Omental fat pad (tissue), 4 donors: Measurements from ENCODE around the gene FADS1. TPM values are rescaled to one million over a fixed set of nuclear protein-coding genes. Genes with fewer than 3 reads are reported as not detected.

ENCODE experiments used
- ATAC-seq: fragments of 150-250 bp; one replicate; pipeline ENCODE4 v1.9.1; 2016; ENCODE audit warnings: mild to moderate bottlenecking, moderate library complexity; ENCODE audit not compliant: low FRiP score
- DNase-seq: peaks from one replicate; pipeline ENCODE4 v3.0.0-alpha.2; 2019; ENCODE audit warnings: low spot score
- total RNA-seq, 4 donors: library from RNA; depleted of rRNA; stranded (reverse); fragments of >200 nt; gene quantifications; one replicate each; pipeline ENCODE4 v1.1.0, GENCODE V29; 2016
- TF ChIP-seq, protein P1 (sequence below), 3 donors: fragments of 450-650 bp; IDR thresholded peaks; one replicate each; pipeline ENCODE4 v1.5.1; 2016 to 2017; ENCODE audit warnings: antibody characterized with exemption in 3 of 3, mild to moderate bottlenecking in 3 of 3, moderate library complexity in 2 of 3

The FADS1 gene
- total RNA-seq, 4 donors from 2014 or later, result 20.1 to 49.1 (median 22.0) TPM

DNA sequence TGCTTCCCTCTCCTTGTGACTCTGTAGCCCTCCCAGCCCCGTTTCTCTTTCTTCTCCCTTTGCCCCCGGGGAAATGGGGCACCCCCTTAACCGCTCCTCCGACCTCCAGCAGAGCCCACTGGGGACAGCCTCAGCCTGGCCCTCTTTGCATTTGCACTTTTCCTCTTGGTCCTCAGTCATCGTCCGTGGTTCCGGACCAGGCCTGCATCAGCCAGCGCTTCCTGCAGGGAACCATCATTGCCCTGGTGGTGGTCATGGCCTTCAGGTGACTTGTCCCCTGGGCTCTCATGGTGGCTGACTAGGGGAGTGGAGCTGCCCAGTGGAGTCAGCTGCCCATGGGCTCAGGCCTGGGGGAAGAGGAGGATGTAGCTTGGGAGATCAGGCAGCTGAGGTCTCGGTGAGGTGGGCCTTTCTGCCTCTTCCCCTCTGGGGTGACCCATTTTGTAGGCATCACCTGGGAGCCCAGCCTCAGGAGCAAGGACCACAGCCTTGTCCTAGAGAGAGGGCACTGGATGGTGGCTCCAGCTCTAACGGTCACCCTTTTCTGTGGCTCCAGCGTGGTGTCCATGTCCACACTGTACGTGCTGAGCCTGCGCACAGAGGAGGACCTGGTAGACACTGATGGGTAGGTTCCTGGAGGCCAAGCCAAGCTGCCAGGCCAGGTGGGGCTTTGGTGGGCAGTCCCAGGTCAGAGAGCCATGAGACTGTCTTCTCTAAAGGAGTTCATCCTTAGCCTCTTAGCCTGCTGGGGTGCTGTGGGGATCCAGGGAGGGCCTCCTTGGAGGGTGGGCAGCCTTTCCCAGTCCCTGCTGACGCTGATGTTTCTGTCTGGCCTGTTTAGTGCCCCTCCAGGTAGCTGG is 36.9 kb downstream of the FADS1 start:
- ATAC-seq, result no peak
- TF ChIP-seq, protein P1, sequence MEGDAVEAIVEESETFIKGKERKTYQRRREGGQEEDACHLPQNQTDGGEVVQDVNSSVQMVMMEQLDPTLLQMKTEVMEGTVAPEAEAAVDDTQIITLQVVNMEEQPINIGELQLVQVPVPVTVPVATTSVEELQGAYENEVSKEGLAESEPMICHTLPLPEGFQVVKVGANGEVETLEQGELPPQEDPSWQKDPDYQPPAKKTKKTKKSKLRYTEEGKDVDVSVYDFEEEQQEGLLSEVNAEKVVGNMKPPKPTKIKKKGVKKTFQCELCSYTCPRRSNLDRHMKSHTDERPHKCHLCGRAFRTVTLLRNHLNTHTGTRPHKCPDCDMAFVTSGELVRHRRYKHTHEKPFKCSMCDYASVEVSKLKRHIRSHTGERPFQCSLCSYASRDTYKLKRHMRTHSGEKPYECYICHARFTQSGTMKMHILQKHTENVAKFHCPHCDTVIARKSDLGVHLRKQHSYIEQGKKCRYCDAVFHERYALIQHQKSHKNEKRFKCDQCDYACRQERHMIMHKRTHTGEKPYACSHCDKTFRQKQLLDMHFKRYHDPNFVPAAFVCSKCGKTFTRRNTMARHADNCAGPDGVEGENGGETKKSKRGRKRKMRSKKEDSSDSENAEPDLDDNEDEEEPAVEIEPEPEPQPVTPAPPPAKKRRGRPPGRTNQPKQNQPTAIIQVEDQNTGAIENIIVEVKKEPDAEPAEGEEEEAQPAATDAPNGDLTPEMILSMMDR (IDR thresholded peaks at IDR 0.05), result no peak
- DNase-seq, result no peak

DNA sequence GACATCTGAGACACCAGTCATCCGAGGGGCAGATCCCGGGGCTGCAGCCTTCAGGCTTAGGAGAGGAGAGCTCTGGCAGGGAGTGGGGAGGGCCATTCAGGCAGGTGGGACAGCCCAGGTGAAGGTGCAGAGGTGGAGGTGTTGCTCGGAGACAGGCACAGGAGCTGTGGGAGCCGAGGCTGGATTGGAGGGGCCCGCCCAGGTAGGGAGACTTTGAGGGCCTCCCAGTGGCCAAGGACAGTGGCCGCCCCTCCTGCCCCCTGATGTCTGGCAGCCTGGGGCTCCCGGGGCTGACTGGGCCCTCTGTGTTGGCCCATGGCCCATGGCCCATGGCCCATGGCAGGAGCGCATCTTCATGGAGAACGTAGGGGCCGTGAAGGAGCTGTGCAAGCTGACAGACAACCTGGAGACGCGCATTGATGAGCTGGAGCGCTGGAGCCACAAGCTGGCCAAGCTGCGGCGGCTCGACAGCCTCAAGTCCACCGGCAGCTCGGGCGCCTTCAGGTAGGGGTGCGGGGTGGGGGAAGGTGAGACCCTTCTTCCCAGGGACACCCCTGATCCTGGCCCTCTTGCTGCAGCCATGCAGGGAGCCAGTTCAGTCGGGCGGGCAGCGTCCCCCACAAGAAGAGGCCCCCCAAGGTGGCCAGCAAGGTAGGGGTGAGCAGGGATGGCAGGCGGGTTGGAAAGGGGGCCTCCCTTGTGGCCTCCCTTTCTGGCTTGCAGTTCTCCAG is 37.7 kb downstream of the FADS1 start:
- DNase-seq (no peak), ATAC-seq (no peak)

DNA sequence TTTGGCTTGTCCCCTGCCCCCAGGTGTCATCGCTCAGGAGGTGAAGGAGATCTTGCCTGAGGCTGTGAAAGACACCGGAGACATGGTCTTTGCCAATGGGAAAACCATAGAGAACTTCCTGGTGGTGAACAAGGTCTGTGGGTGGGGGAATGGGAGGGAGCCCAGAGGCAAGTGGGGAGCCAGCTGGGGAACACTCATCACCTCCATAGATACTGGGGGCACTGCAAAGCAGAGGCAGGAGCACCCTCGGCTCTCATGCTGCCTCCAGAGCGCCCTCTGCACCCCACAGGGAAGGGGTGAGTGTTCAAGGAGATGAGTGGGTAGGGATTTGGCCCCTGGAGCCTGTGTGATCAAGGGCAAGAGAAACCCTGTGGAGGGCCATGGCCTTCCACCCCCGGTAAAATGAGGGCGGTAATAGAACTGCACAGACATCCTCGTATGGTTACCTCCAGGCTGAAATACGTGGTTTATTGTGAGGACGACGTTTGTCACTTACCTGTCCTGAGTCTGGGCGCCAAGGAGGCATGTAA is 38.4 kb downstream of the FADS1 start:
- TF ChIP-seq, protein P1 (IDR thresholded peaks at IDR 0.05), result no peak
- DNase-seq, result no peak
- ATAC-seq, result no peak

More for the DNA sequence above, 37.7 kb downstream of the FADS1 start:
- TF ChIP-seq, protein P1 (IDR thresholded peaks at IDR 0.05), result no peak

DNA sequence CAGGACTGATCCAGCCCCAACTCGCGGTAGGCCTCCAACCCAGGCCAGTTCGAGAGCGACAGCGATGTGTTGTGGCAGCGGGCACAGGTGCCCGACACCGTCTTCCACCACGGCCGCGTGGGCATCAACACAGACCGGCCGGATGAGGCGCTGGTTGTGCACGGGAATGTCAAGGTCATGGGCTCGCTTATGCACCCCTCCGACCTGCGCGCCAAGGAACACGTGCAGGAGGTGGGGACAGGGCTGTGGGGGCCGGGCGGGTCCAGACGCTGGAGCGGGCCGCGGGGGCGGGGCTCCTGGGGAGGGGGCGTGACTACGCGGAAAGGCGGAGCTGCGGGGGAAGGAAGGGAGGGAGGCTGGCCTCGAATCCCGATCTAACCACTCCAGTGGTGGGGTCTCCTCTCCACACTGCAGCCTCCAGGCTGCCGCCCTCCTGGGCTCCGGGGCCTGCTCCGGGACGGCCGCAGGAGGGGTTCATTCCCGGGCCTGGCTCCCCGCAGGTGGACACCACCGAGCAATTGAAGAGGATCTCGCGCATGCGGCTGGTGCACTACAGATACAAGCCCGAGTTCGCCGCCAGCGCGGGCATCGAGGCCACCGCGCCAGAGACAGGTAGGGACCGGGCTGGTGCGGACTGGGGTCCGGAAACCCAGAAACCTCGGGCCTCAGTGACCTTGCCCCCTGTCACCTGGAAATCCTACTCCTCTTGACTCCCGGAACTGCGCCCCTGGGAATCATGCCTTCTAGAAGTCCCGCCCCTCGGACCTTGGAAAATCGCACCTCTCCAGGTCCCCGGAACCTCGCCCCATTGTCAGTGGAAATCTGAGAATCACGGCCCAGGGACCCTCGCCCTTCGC is 39.3 kb downstream of the FADS1 start:
- ATAC-seq (no peak), DNase-seq (no peak)
- TF ChIP-seq, protein P1 (IDR thresholded peaks at IDR 0.05), result no peak

DNA sequence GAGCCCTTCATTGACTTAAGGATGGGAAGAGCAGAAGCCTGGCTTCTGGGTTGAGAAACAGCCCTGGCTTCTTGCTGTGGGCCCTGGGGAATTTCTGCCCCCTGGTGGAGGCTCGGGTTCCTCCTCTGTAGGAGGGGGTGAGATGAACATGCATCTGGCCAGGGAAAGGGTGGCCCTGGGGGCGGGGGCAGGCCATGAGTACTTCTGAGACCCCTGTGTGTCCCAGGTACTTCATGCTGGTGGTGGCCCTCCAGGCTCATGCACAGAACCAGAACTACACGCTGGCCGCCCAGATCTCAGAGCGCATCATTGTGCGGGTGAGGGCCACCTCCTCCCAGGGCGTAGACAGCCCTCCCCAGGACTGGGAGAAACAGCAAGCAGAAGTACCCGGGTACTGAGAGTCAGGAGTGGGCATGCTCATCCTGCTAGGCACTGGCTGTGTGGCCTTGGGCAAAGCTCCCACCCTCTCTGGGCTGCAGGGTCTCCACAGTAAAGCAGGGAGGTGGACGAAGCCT is 40.2 kb downstream of the FADS1 start:
- DNase-seq (no peak), ATAC-seq (no peak)
- TF ChIP-seq, protein P1 (IDR thresholded peaks at IDR 0.05), result no peak
